HFF-Myc (cell line): ENCODE measurements around the gene SLC26A8.

Source experiments
- DNase-seq: peaks from one replicate; pipeline ENCODE4 v3.0.0-alpha.2; 2011; ENCODE audit warnings: low read depth; ENCODE audit errors: extremely low read depth
- H3K4me3 ChIP-seq: replicated peaks from 2 replicates; pipeline ENCODE4 v1.5.1; 2011; ENCODE audit warnings: low read depth, mild to moderate bottlenecking, control low read depth, low read length
- TF ChIP-seq, protein P1 (sequence below): IDR thresholded peaks from 2 replicates; pipeline ENCODE4 v1.5.1; 2012; ENCODE audit warnings: mild to moderate bottlenecking, low read depth, low read length, control low read depth; ENCODE audit errors: missing control alignments

Gene SLC26A8

DNA sequence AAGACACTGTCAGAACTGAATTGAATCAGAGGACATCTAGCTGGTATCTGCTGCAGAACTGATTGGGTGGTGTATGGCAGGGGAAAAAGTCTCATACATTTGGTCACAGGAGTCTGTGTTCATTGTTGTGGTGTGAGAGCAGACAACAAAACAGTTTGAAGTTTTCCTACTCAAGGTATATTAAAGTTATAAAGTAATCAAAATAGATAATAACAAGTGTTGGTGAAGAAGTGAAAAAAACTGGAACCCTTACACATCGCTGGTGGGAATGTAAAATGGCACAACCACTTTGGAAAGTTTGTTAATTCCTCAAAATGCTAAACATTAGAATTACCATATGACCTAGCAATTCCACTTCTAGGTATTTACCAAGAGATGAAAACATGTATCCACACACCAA lies 128.2 kb downstream of the SLC26A8 start:
- TF ChIP-seq, protein P1, sequence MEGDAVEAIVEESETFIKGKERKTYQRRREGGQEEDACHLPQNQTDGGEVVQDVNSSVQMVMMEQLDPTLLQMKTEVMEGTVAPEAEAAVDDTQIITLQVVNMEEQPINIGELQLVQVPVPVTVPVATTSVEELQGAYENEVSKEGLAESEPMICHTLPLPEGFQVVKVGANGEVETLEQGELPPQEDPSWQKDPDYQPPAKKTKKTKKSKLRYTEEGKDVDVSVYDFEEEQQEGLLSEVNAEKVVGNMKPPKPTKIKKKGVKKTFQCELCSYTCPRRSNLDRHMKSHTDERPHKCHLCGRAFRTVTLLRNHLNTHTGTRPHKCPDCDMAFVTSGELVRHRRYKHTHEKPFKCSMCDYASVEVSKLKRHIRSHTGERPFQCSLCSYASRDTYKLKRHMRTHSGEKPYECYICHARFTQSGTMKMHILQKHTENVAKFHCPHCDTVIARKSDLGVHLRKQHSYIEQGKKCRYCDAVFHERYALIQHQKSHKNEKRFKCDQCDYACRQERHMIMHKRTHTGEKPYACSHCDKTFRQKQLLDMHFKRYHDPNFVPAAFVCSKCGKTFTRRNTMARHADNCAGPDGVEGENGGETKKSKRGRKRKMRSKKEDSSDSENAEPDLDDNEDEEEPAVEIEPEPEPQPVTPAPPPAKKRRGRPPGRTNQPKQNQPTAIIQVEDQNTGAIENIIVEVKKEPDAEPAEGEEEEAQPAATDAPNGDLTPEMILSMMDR, result no peak
- no peak overlapping the region for H3K4me3 ChIP-seq
- no peak for DNase-seq

DNA sequence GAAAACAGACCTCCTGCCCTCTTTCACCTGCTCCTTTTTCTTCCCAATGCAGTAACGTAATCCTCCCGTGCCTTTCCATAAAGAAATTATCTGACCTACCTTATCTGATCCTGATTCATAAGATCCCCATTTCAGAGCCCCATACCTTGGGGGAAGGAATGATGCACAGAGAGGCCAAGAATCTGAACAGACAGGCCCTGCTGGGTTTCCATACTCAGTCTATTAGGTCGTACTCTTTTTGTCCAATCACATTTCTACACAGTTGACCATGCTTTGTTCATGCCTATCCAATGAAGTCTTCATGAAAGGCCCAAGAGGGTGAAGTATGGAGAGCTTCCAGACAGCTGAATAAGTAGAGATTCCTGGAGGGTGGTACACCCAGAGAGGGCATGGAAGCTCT lies 128.9 kb downstream of the SLC26A8 start:
- no peak overlapping the region for H3K4me3 ChIP-seq
- DNase-seq, result no peak
- TF ChIP-seq, protein P1, result no peak

DNA sequence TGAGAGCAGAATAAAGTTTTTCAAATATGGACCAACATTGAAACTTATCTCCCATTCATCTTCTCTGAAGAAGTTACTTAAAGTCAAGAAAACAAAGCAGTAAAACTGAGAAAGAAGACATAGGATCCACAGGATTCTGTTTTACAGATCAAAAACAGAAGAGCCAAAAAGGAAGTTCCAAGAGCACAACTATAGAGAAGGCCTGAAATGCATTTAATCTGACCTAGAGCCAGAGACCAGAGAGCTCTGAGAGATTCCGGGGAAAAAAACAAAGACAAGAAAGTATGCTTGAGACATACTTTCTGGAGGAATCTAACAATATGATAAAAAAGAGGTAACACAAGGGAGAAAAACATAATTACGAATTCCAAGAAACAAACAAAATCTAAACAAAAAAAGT lies 129.7 kb downstream of the SLC26A8 start:
- no peak for DNase-seq
- TF ChIP-seq, protein P1, result no peak
- no peak overlapping the region for H3K4me3 ChIP-seq
